HG03103 (cell line): ENCODE data around the gene GTF2I.
"Not testable (repeated sequence)": the region's sequence is repeated elsewhere in the genome, so short reads cannot be mapped to it uniquely, and the experiment has no call there.

Source experiments
- ATAC-seq: cut with Tn5 transposase; IDR thresholded peaks from one replicate; pipeline ENCODE4 v1.9.1; 2021; ENCODE audit warnings: low read depth; ENCODE audit not compliant: unreplicated experiment

The GTF2I gene

GRCh38 chr7:74657692-74658177, at the start of gene GTF2I:
Gene GTF2I, plus strand, starts transcription at chr7:74657718. Its CDS starts 31,411 bp downstream, at chr7:74689129.
- ATAC-seq = peak; percentile 10

- ATAC-seq = no peak
Measured at GRCh38 chr7:74612015-74612829, 45.3 kb upstream of the GTF2I start.

DNA sequence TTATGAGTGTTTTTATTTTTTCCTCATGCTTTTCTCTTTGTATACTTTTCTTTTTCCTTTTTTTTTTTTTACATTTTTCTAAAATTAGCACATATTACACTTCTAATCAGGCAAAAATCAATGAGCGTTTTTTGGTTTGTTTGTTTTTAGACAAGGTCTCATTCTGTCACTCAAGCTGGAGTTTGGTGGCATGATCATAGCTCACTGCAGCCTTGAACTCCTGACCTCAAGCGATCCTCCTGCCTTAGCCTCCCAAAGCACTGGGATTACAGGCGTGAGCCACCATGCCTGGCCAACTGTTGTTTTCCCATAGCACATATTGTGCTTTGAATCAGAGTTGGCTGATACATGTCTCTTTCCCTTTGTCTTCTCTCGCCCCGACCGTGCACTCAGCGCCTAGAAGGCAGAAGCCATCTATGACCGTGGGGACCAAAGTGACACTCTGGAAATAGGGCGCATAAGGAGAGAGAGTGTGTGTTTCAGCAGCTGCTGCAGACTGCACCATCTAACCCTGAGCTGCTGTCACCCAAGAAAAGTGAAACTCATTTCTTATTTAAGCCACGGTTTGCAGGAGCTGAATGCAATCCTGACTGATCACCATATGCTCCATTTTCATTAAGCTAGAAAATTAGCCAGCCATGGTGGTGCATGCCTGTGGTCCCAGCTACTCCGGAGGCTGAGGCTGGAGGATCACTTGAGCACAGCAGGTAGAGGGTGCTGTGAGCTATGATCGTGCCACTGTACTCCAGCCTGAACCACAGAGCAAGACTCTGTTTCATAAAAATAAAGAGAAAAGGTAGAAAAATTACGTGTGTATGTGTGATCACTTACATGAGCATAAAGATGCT, 41.4 kb upstream of the GTF2I start:
- no peak for ATAC-seq

GRCh38 chr7:74617180-74617744, 40.3 kb upstream of the GTF2I start:
- no peak for ATAC-seq

- no peak for ATAC-seq
Measured at GRCh38 chr7:74619235-74619860, 38.2 kb upstream of the GTF2I start.

DNA sequence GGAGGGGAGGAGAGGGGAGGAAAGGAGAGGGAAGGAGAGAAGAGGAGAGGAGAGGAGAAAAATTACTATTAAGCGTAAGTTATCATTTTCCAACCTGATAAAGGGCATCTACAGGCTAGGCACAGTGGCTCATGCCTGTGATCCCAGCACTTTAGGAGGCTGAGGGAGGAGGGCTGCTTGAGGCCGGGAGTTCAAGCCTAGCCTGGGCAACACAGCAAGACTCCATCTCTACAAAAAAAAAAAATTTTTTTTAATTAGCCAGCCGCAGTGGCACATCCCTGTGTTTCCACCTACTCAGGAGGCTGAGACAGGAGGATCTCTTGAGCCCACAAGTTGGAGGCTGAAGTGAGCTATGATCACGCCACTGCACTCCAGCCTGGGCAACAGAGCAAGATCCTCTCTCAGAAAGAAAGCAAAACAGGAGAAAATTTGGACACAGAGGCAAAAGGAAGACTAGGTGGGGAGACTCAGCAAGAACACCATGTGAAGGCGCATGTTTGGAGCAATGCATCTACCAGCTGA, 35.2 kb upstream of the GTF2I start:
- no peak for ATAC-seq

DNA sequence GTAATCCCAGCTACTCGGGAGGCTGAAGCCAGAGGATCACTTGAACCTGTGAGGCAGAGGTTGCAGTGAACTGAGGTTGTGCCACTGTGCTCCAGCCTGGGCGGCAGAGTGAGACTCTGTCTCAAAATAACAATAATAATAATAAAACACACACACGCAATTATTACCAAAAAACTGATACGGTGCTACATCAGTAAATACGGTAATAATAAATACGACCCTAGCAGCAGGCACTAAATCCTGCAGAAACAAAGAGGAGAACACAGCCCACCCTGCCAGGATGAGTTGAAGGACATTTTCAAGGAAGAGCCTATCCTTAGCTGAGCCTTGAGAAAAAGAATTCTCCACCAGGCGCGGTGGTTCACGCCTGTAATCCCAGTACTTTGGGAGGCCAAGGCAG, 34.4 kb upstream of the GTF2I start:
- no peak for ATAC-seq

DNA sequence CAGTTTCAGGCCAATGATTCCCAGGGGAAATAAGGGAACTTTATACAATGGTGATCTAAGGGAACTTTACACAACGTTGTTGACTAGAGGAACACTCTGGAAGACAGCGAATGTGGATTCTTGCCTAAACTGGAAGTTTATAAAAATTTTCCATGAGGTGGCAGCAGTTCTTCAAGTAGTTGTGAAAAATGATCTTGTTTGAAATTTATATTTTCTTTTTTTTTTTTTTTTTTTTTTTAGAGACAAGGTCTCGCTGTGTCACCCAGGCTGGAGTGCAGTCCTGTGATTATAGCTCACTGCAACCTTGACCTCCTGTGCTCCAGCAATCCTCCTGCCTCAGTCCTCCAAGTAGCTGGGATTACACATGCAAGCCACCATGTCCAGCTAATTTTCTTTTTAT, 32.1 kb upstream of the GTF2I start:
- ATAC-seq = no peak

DNA sequence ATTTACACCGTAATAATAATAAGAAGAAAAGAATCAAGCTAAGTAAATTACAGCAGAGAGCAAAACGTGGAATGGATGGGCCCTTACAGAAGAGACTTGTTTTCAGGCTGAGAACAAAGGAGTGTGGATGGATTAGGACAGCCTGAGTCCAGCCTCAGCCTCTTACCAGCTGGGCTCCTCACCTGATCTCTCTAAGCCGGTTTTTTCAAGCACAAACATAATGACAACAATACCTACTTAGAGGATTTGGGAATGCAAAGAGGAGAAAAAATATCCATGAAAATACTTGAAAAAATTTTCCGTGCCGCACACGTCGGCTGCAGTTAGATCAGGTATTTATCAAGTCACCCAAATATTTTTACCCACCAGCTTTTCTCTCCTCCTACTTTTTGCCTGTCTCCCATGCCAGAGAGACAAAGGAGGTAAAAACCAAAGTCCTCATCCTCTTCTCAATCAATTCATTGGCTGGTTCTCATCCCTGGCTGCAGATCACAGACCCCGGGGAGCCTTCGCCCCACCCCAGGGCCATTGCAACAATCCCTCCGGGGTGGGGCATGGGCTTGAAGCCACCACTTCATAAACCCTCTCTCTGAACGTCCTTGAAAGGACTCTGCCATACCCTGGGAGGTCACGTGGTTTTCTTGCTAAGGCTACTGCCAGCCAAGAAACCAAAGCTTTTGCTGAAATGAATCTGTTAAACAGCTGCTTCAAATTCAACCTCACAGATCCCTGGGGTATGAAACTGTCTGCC, 29.7 kb upstream of the GTF2I start:
- no peak for ATAC-seq

GRCh38 chr7:74632505-74632904, 25.0 kb upstream of the GTF2I start:
- ATAC-seq = no peak

- no peak for ATAC-seq
Measured at GRCh38 chr7:74633451-74633921, 24.0 kb upstream of the GTF2I start.

GRCh38 chr7:74637745-74638144, 19.8 kb upstream of the GTF2I start:
- ATAC-seq = no peak

- peak; percentile 64 for ATAC-seq
Measured at GRCh38 chr7:74650055-74650454, 7.5 kb upstream of the GTF2I start.

- not testable (repeated sequence) for ATAC-seq
Measured at GRCh38 chr7:74650493-74651132, 6.9 kb upstream of the GTF2I start.

DNA sequence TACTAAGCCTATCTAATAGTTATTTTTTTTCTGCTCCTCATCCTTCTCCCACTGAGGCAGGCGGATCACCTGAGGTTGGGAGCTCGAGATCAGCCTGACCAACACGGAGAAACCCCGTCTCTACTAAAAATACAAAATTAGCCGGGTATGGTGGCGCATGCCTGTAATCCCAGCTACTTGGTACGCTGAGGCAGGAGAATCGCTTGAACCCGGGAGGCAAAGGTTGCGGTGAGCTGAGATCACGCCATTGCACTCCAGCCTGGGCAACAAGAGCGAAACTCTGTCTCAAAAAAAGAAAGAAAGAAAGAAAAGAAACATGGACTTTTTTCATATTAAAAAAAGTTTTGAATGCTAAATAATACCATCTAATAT, 6.4 kb upstream of the GTF2I start:
- not testable (repeated sequence) for ATAC-seq

GRCh38 chr7:74653686-74654181, 3.8 kb upstream of the GTF2I start:
- no peak for ATAC-seq

GRCh38 chr7:74654811-74655210, 2.7 kb upstream of the GTF2I start:
- no peak for ATAC-seq

GRCh38 chr7:74655324-74655723, 2.2 kb upstream of the GTF2I start:
- no peak for ATAC-seq
